ENCODE data around the gene PLCB1. TPM values are rescaled to one million over a fixed set of nuclear protein-coding genes. Genes with fewer than 3 reads are reported as not detected.

Gene PLCB1
- total and polyA plus RNA-seq, 2 donors (not counting 3 experiments of a cell fraction or from before 2014, with no cell fraction given) = 10.2 to 53.4 TPM

- Histone ChIP-seq H3K9me1 (replicated peaks; ENCODE audit: control insufficient read depth, extremely low read depth, insufficient read depth, low read length) (no peaks in the 10 kb centered on the region), H3K9me3 (replicated peaks; ENCODE audit: control insufficient read depth, insufficient read depth, low read length) (no peaks in the 10 kb centered on the region), H3K27ac (ENCODE audit: insufficient read depth, low read depth, low read length) (no peak overlapping the region), H3K4me2 (ENCODE audit: insufficient read depth, low read length) (no peak overlapping the region), H3K9ac (replicated peaks; ENCODE audit: extremely low read depth, insufficient read depth, low read length) (no peak overlapping the region), H3K4me3 (replicated peaks in 1 of 3; ENCODE audit: insufficient read depth in 1 of 3, low read depth in 1 of 3, low read length in 3 of 3) (no peak overlapping the region), H3K36me3 (ENCODE audit: control insufficient read depth in 2 of 2, extremely low read depth in 1 of 2, insufficient read depth in 2 of 2, low read length in 2 of 2) (no peaks in the 10 kb centered on the region), H2AFZ (ENCODE audit: low read depth, low read length) (no peak overlapping the region), H3K27me3 (ENCODE audit: control insufficient read depth in 2 of 2, insufficient read depth in 2 of 2, low read length in 2 of 2) (no peaks in the 10 kb centered on the region), H3K4me1 (ENCODE audit: control insufficient read depth, extremely low read depth, insufficient read depth, low read length) (no peaks in the 10 kb centered on the region), H3K79me2 (ENCODE audit: control insufficient read depth, insufficient read depth, low read length) (no peaks in the 10 kb centered on the region), H4K20me1 (replicated peaks; ENCODE audit: control insufficient read depth, extremely low read depth, insufficient read depth, low read length) (no peaks in the 10 kb centered on the region)
- no peak for DNase-seq (ENCODE audit: low read depth, low spot score)
- no TSS peak for BruUV-seq (replicated peaks)
- FAIRE-seq = no peak
- CTCF ChIA-PET = interaction anchor here (1.7 kb wide), 1 partner anchor 12 kb away, joined by 5 read pairs; no protein-coding TSS in a partner anchor
- intact Hi-C loops (cut with micrococcal nuclease) = no loop called here
- TF ChIP-seq MAX (IDR thresholded peaks at IDR 0.05; ENCODE audit: insufficient read depth, insufficient read length) (no peak), FOS (IDR thresholded peaks at IDR 0.05; ENCODE audit: borderline replicate concordance, insufficient read depth, low read length) (no peak), CTCF (IDR thresholded peaks at IDR 0.05; ENCODE audit: extremely low read depth in 1 of 2, insufficient read depth in 1 of 2, low read depth in 1 of 2, low read length in 2 of 2) (no peak), GATA2 (IDR thresholded peaks at IDR 0.05; ENCODE audit: insufficient read depth, insufficient read length, low read depth, low read length) (no peak), JUN (IDR thresholded peaks at IDR 0.05; ENCODE audit: borderline replicate concordance, insufficient read depth, insufficient read length, low read depth) (no peak), EZH2 (IDR thresholded peaks at IDR 0.05; ENCODE audit: borderline replicate concordance, low read depth, low read length, severe bottlenecking) (no peak), POLR2AphosphoS5 (IDR thresholded peaks at IDR 0.05; ENCODE audit: insufficient read depth, low read depth, low read length) (no peak), POLR2A (IDR thresholded peaks at IDR 0.05; ENCODE audit: low read depth, low read length) (no peak)
- dilution Hi-C loops (cut with MboI; ENCODE audit: extremely low pct_ligation_motif_present, low sequenced_read_pairs) = no loop called here
- POLR2A ChIA-PET = no interaction called here
Measured at GRCh38 chr20:8573686-8574085, 441.6 kb downstream of the PLCB1 start.
